CD4-positive, alpha-beta T cell treated with Interleukin-6 at 100 ng/mL for 8 hours (primary cell): Measurements from ENCODE around the gene TMC1.

ENCODE experiments used
- DNase-seq: peaks from one replicate; pipeline ENCODE4 v3.0.0-alpha.2; 2020; ENCODE audit warnings: mixed read lengths, low spot score

TMC1 gene

GRCh38 chr9:72681283-72681630, 159.8 kb downstream of the TMC1 start:
- no peak for DNase-seq

GRCh38 chr9:72684615-72685014, 163.2 kb downstream of the TMC1 start:
- DNase-seq, result no peak

GRCh38 chr9:72685911-72686310, 164.5 kb downstream of the TMC1 start:
- no peak for DNase-seq

- DNase-seq, result no peak
These were observed 165.9 kb downstream of the TMC1 start for GRCh38 chr9:72687331-72687730.

GRCh38 chr9:72691671-72692070, 170.3 kb downstream of the TMC1 start:
- no peak for DNase-seq

GRCh38 chr9:72695365-72695764, 174.0 kb downstream of the TMC1 start:
- DNase-seq, result no peak

- no peak for DNase-seq
These were observed 175.1 kb downstream of the TMC1 start for GRCh38 chr9:72696511-72696910.

- no peak for DNase-seq
These were observed 180.1 kb downstream of the TMC1 start for GRCh38 chr9:72701510-72701909.

GRCh38 chr9:72703574-72703973, 182.2 kb downstream of the TMC1 start:
- DNase-seq, result no peak

GRCh38 chr9:72704688-72705375, 183.4 kb downstream of the TMC1 start:
- no peak for DNase-seq

GRCh38 chr9:72718503-72718902, 197.1 kb downstream of the TMC1 start:
- DNase-seq, result no peak

GRCh38 chr9:72721067-72721466, 199.7 kb downstream of the TMC1 start:
- no peak for DNase-seq

GRCh38 chr9:72726947-72727346, 205.5 kb downstream of the TMC1 start:
- DNase-seq, result no peak

- DNase-seq, result no peak
These were observed 206.8 kb downstream of the TMC1 start for GRCh38 chr9:72728031-72728770.

- DNase-seq, result no peak
These were observed 212.5 kb downstream of the TMC1 start for GRCh38 chr9:72733895-72734294.

- DNase-seq, result no peak
These were observed 213.2 kb downstream of the TMC1 start for GRCh38 chr9:72734631-72735030.

GRCh38 chr9:72743836-72744235, 222.4 kb downstream of the TMC1 start:
- no peak for DNase-seq

- no peak for DNase-seq
These were observed 227.9 kb downstream of the TMC1 start for GRCh38 chr9:72749276-72749675.

GRCh38 chr9:72751541-72751940, 230.1 kb downstream of the TMC1 start:
- DNase-seq, result no peak

GRCh38 chr9:72753266-72753893, 232.0 kb downstream of the TMC1 start:
- no peak for DNase-seq

GRCh38 chr9:72755836-72756235, 234.4 kb downstream of the TMC1 start:
- DNase-seq, result no peak

- DNase-seq, result no peak
These were observed 237.5 kb downstream of the TMC1 start for GRCh38 chr9:72758944-72759343.

- no peak for DNase-seq
These were observed 241.6 kb downstream of the TMC1 start for GRCh38 chr9:72763022-72763421.
